ENCODE data around the gene BCL7A.

BCL7A gene

DNA sequence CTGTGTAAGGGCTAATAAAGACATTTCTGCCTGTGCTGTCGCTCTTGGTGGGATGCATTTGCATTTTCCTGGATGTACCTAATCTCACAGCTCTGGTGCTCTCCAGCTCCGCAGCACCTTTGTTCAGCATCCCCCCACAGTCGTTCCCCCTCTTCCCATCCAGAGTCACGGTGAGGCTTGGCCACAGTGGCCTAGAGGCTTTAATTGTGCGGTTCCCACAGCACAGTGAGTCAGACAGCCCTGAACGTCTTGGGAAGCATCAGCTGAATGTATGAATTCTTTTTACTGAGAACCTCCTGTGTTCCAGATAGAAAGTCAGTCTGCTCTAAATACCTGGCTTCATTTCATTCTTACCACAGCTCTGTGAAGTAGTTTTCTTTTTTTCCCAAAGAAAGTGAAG lies 85.6 kb downstream of the BCL7A start:
- H3K4me1 ChIP-seq = peaks cover 0 to 39% (median 18%) of the 10 kb centered on the region in 4 donors
- H3K4me3 ChIP-seq = no peak overlapping the region
- H3K9me3 ChIP-seq = no peaks in the 10 kb centered on the region
- H3K36me3 ChIP-seq = no peaks in the 10 kb centered on the region
- DNase-seq = no peak
- TF ChIP-seq, protein P1, sequence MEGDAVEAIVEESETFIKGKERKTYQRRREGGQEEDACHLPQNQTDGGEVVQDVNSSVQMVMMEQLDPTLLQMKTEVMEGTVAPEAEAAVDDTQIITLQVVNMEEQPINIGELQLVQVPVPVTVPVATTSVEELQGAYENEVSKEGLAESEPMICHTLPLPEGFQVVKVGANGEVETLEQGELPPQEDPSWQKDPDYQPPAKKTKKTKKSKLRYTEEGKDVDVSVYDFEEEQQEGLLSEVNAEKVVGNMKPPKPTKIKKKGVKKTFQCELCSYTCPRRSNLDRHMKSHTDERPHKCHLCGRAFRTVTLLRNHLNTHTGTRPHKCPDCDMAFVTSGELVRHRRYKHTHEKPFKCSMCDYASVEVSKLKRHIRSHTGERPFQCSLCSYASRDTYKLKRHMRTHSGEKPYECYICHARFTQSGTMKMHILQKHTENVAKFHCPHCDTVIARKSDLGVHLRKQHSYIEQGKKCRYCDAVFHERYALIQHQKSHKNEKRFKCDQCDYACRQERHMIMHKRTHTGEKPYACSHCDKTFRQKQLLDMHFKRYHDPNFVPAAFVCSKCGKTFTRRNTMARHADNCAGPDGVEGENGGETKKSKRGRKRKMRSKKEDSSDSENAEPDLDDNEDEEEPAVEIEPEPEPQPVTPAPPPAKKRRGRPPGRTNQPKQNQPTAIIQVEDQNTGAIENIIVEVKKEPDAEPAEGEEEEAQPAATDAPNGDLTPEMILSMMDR (IDR thresholded peaks at IDR 0.05) = no peak
- no peaks in the 10 kb centered on the region for H3K27me3 ChIP-seq
- H3K27ac ChIP-seq = no peak overlapping the region
- intact Hi-C loops (cut with DNase I; ENCODE audit: low total_unique reads) = no loop called here

DNA sequence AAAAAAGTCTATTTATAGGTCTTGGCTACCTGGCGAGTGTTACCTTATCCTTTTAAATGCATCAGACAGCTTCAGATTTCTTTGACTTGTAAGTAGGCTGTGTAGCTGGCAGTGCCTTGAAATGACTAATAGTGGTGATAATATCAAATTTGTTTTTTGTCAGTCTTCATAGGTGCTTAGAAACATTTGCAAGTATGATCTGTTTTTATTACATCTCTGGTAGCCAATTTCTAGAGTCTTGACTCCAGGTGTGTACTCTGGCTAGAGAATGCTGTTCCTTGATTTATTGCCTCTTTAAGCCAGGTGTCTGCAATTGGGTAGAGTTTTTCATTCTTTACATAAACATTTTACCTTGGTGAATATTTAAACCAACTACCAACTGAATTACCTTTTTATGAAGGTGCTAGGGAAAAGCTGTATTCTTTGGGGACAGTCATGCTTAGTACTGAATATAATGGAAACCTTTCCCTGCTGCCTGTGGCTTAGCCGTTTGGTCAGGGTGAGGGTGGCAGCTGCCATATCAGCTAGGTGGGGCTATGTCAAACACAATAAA lies 89.5 kb downstream of the BCL7A start:
- Histone ChIP-seq H3K27me3 (no peaks in the 10 kb centered on the region), H3K9me3 (no peaks in the 10 kb centered on the region), H3K27ac (no peak overlapping the region), H3K4me1 (peaks cover 0 to 42% (median 13%) of the 10 kb centered on the region in 4 donors), H3K36me3 (no peaks in the 10 kb centered on the region), H3K4me3 (no peak overlapping the region)
- DNase-seq = no peak
- intact Hi-C loops (cut with DNase I; ENCODE audit: low total_unique reads) = no loop called here
- TF ChIP-seq, protein P1 (IDR thresholded peaks at IDR 0.05) = no peak
